ENCODE results near the gene SNRK.

The SNRK gene

DNA sequence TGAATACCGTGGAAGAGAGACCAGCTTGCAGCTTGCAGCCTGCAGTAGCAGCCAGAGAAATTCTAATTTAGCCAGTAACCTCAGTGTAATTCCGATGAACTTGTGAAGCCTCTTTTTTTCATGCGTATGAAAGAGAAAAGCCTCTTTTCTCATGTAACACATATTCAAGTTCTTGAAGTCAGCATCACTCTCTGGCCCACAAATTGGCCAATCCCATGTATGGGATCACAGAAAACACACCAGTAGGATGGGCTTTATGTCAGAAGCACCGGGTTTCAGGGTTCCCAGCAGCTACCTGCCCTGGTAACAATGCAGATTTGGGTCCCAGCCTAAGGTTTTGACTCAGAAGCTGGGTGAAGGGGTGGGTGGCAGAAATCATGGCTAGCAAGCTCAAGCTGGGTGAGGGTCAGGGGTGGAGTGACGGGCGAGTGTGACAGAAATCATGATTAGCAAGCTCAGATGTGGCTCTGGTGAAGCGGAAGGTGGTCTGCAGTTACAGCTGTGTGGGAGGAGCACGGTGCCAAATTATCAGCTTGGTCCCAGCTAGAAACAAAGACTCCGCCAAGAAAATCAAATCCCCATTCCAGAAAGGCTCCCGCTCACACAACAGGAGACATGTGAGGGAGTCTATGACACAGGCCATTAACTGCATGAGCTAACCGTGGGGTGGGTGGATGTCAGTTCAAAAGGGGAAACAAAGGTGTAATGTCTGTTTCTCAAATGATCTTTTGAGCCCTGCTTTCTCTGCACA, 86.6 kb downstream of the SNRK start:
- no peaks in the 10 kb centered on the region for H3K36me3 ChIP-seq (ENCODE audit: control insufficient read depth, insufficient read depth, low read length)
- DNase-seq, result no peak

DNA sequence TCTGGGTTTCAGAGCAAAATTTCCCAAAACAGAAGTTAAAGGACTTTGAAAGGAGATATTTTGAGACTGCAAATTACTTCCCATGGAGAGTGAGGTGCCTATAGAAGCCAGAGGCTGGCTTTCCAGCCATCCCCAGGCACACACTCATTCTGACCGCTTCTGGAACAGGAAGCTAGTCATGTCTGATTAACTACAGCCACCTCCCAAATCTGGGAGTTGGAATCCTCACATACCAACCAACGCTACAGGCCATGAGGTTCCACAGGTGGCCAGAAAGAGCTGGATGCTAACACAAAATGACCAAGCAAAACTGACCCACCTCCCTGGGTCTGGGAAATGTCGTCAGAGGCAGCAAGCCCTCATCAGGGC, 87.2 kb downstream of the SNRK start:
- no peak overlapping the region for H3K4me3 ChIP-seq (ENCODE audit: insufficient read depth, low read depth, low read length, poor library complexity, severe bottlenecking)
- H3K9me3 ChIP-seq (ENCODE audit: control insufficient read depth, low read length), result no peaks in the 10 kb centered on the region
- DNase-seq, result no peak
- H3K4me1 ChIP-seq (ENCODE audit: control insufficient read depth, insufficient read depth, low read length, poor library complexity, severe bottlenecking), result no peaks in the 10 kb centered on the region
- H3K36me3 ChIP-seq (ENCODE audit: control insufficient read depth, insufficient read depth, low read length), result no peaks in the 10 kb centered on the region
- H3K27me3 ChIP-seq (replicated peaks; ENCODE audit: control insufficient read depth, insufficient read depth, low read length, poor library complexity, severe bottlenecking), result no peaks in the 10 kb centered on the region
- H3K27ac ChIP-seq (ENCODE audit: insufficient read depth, low read length, poor library complexity, severe bottlenecking), result no peak overlapping the region

More for the DNA sequence above, 86.6 kb downstream of the SNRK start:
- no peaks in the 10 kb centered on the region for H3K4me1 ChIP-seq (ENCODE audit: control insufficient read depth, insufficient read depth, low read length, poor library complexity, severe bottlenecking)
- no peaks in the 10 kb centered on the region for H3K27me3 ChIP-seq (replicated peaks; ENCODE audit: control insufficient read depth, insufficient read depth, low read length, poor library complexity, severe bottlenecking)
- no peaks in the 10 kb centered on the region for H3K9me3 ChIP-seq (ENCODE audit: control insufficient read depth, low read length)
- no peak overlapping the region for H3K27ac ChIP-seq (ENCODE audit: insufficient read depth, low read length, poor library complexity, severe bottlenecking)
- no peak overlapping the region for H3K4me3 ChIP-seq (ENCODE audit: insufficient read depth, low read depth, low read length, poor library complexity, severe bottlenecking)

DNA sequence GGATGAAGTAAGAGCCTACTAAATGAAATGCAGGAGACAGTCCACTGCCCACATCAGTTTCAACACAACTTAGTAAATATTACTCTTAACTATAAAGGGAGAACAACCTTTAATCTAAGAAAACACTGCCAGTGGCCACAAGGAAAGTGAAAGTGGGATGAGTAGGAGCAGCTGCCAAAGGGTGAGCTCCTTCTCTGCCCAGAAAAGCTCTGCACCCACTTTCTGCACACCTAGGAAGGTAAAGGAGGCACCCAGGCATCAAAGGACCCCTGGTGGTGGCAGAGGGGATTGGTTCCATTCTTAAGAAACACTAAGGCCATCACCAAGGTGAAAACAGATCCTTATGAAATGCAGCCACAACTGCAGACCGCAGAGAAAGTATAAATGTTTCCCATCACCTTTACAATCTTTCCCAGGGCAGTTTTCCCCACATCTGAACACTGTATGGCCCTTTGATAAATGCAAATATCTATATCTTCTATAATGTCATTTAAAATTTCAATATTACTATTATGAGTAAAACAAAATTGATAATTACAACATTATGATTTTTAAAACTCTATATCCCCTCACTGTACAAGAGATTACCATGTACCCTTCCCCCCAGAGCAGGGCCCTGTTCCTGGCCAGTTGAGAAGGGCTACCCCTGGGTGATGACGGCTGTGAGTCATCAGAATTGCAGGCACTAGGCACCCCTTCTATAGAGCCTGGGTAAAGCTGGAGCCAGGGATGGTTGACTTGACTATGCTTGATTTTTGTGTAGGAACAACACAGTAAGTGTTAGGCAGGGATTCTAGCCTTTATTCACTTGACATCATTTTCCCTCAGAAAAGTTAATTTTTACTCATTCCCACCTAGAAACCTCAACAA, 92.0 kb downstream of the SNRK start:
- Histone ChIP-seq H3K9me3 (ENCODE audit: control insufficient read depth, low read length) (no peaks in the 10 kb centered on the region), H3K36me3 (ENCODE audit: control insufficient read depth, insufficient read depth, low read length) (no peaks in the 10 kb centered on the region), H3K27ac (ENCODE audit: insufficient read depth, low read length, poor library complexity, severe bottlenecking) (no peak overlapping the region), H3K4me1 (ENCODE audit: control insufficient read depth, insufficient read depth, low read length, poor library complexity, severe bottlenecking) (no peaks in the 10 kb centered on the region), H3K4me3 (ENCODE audit: insufficient read depth, low read depth, low read length, poor library complexity, severe bottlenecking) (no peak overlapping the region), H3K27me3 (replicated peaks; ENCODE audit: control insufficient read depth, insufficient read depth, low read length, poor library complexity, severe bottlenecking) (no peaks in the 10 kb centered on the region)
- DNase-seq, result peak; percentile 35 to 57 (median 44)

DNA sequence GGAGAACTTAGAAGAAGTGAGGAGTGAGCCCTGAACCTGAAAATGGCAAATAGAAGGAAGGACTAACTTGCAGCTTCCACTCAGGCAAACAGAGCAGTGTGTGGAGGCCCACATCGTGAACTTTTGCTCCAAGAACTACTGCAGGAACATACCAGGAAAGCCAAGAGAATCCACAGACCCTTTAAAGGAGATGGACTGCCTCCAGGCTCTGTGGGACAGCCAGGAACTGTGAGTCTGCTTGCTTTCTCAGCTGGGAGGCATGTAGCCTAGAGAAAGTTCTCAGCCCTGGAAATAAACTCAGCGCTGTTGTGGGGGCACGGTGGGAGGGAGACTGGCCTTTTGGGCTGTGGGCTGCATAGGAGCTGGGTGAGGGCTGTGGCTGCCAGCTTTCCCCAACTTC, 93.0 kb downstream of the SNRK start:
- H3K27me3 ChIP-seq (replicated peaks; ENCODE audit: control insufficient read depth, insufficient read depth, low read length, poor library complexity, severe bottlenecking), result no peaks in the 10 kb centered on the region
- DNase-seq, result no peak
- H3K4me1 ChIP-seq (ENCODE audit: control insufficient read depth, insufficient read depth, low read length, poor library complexity, severe bottlenecking), result no peaks in the 10 kb centered on the region
- no peak overlapping the region for H3K4me3 ChIP-seq (ENCODE audit: insufficient read depth, low read depth, low read length, poor library complexity, severe bottlenecking)
- H3K27ac ChIP-seq (ENCODE audit: insufficient read depth, low read length, poor library complexity, severe bottlenecking), result no peak overlapping the region
- no peaks in the 10 kb centered on the region for H3K36me3 ChIP-seq (ENCODE audit: control insufficient read depth, insufficient read depth, low read length)
- H3K9me3 ChIP-seq (ENCODE audit: control insufficient read depth, low read length), result no peaks in the 10 kb centered on the region

DNA sequence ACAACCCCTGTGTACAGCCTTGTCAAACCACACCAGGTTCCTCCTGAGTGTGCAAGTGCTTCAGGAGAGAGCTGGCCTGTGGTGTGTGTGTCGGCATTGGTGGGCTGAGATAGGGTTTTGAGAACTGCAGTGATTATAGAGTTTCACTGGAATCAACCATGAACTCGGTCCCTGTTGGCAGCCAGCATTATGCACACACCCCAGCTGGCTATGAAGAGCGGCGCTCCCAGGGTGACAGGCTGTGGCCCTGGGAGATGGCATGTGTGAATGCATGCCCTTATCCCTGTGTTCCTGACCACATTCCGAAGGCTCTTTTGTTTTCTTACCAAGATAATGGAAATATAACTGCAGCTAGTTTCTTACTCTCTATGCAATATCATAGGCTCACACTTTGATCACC, 101.8 kb downstream of the SNRK start:
- no peaks in the 10 kb centered on the region for H3K9me3 ChIP-seq (ENCODE audit: control insufficient read depth, low read length)
- no peaks in the 10 kb centered on the region for H3K36me3 ChIP-seq (ENCODE audit: control insufficient read depth, insufficient read depth, low read length)
- peak overlapping the region; percentile 64 for H3K27ac ChIP-seq (ENCODE audit: insufficient read depth, low read length, poor library complexity, severe bottlenecking)
- peaks cover 31% of the 10 kb centered on the region for H3K4me1 ChIP-seq (ENCODE audit: control insufficient read depth, insufficient read depth, low read length, poor library complexity, severe bottlenecking)
- no peak overlapping the region for H3K4me3 ChIP-seq (ENCODE audit: insufficient read depth, low read depth, low read length, poor library complexity, severe bottlenecking)
- H3K27me3 ChIP-seq (replicated peaks; ENCODE audit: control insufficient read depth, insufficient read depth, low read length, poor library complexity, severe bottlenecking), result no peaks in the 10 kb centered on the region
- no peak for DNase-seq

DNA sequence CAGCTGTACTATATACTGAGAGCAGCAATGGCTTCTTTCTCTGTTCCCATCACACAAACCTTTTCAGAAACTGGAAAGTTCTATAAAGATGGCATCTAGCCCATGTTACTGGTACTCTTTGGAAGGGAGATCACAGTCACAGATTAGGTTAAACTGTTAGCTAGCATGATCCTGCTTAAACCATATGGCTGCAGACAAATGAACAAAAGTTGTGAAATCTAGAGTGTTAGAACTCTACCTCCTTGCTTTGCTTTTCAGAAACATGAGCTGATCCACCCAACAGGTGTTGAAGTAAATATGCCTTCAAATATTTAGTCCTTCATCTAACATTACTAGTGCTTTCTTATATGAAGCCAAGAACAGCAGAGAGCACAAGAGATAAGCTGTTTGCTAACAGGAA, 102.6 kb downstream of the SNRK start:
- H3K36me3 ChIP-seq (ENCODE audit: control insufficient read depth, insufficient read depth, low read length), result no peaks in the 10 kb centered on the region
- H3K27ac ChIP-seq (ENCODE audit: insufficient read depth, low read length, poor library complexity, severe bottlenecking), result peak overlapping the region; percentile 64
- H3K9me3 ChIP-seq (ENCODE audit: control insufficient read depth, low read length), result no peaks in the 10 kb centered on the region
- no peaks in the 10 kb centered on the region for H3K27me3 ChIP-seq (replicated peaks; ENCODE audit: control insufficient read depth, insufficient read depth, low read length, poor library complexity, severe bottlenecking)
- peaks cover 31% of the 10 kb centered on the region for H3K4me1 ChIP-seq (ENCODE audit: control insufficient read depth, insufficient read depth, low read length, poor library complexity, severe bottlenecking)
- H3K4me3 ChIP-seq (ENCODE audit: insufficient read depth, low read depth, low read length, poor library complexity, severe bottlenecking), result peak overlapping the region; percentile 1
- no peak for DNase-seq

DNA sequence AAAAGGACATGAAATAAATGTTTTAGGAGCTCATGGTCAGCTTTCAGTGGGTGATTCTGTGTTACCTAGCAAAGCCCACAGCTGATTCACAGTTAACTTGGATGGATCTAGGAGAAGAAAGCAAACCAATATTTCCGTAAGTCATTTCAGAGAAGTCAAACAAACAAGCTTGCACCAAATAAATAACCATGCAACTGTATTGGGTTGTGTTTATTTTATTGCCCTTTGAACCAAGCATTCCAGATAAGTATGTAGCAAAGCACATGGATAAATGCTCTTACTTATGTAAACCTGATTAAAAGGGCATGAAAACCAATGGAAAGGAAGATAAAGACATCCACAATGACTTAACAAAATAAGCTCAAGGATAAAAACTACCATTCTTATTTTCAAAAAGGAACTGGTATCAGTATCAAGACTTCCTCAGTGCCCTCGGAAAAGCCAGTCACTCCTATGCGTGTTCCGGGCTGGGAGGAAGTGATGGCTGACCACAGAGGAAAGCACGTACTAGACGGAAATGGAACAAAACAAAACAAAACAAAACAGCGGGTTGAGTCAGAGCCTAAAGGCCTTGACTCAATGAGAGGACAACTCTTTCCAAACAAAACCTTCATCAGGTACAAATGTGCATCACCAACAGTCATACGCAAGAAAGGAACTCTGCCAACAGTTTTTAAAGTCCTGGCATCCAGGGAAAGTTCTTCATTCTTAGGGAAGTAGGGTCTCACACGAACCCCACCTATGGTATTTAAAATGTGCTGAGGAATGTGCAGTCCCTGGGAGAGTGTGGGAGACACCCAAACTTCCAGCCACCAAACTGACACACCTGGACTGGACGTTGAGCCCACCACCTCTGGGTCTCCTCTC, 103.3 kb downstream of the SNRK start:
- Histone ChIP-seq H3K36me3 (ENCODE audit: control insufficient read depth, insufficient read depth, low read length) (no peaks in the 10 kb centered on the region), H3K4me1 (ENCODE audit: control insufficient read depth, insufficient read depth, low read length, poor library complexity, severe bottlenecking) (peaks cover 31% of the 10 kb centered on the region), H3K27ac (ENCODE audit: insufficient read depth, low read length, poor library complexity, severe bottlenecking) (peak overlapping the region; percentile 64), H3K27me3 (replicated peaks; ENCODE audit: control insufficient read depth, insufficient read depth, low read length, poor library complexity, severe bottlenecking) (no peaks in the 10 kb centered on the region), H3K9me3 (ENCODE audit: control insufficient read depth, low read length) (no peaks in the 10 kb centered on the region), H3K4me3 (ENCODE audit: insufficient read depth, low read depth, low read length, poor library complexity, severe bottlenecking) (peak overlapping the region; percentile 1)
- peak; percentile 63 to 71 (median 63) for DNase-seq

DNA sequence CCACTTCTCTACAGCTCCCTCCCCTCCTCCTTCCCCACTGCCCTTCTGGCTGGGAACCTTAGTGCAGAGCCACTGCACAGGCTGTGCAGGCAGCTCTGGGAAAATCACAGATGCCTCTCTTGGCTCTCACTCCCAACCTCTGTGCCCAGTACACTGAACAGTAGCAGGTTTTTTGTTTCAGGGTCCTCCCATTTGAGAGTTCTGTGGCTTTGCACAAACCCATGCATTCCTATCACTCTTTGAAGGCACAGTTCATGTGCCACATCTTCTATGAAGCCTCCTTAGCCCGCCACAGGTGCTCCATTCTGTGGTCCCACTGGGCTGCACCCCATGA, 103.9 kb downstream of the SNRK start:
- no peaks in the 10 kb centered on the region for H3K27me3 ChIP-seq (replicated peaks; ENCODE audit: control insufficient read depth, insufficient read depth, low read length, poor library complexity, severe bottlenecking)
- DNase-seq, result no peak
- H3K4me1 ChIP-seq (ENCODE audit: control insufficient read depth, insufficient read depth, low read length, poor library complexity, severe bottlenecking), result peaks cover 31% of the 10 kb centered on the region
- no peaks in the 10 kb centered on the region for H3K36me3 ChIP-seq (ENCODE audit: control insufficient read depth, insufficient read depth, low read length)
- H3K4me3 ChIP-seq (ENCODE audit: insufficient read depth, low read depth, low read length, poor library complexity, severe bottlenecking), result no peak overlapping the region
- H3K27ac ChIP-seq (ENCODE audit: insufficient read depth, low read length, poor library complexity, severe bottlenecking), result peak overlapping the region; percentile 64
- no peaks in the 10 kb centered on the region for H3K9me3 ChIP-seq (ENCODE audit: control insufficient read depth, low read length)

DNA sequence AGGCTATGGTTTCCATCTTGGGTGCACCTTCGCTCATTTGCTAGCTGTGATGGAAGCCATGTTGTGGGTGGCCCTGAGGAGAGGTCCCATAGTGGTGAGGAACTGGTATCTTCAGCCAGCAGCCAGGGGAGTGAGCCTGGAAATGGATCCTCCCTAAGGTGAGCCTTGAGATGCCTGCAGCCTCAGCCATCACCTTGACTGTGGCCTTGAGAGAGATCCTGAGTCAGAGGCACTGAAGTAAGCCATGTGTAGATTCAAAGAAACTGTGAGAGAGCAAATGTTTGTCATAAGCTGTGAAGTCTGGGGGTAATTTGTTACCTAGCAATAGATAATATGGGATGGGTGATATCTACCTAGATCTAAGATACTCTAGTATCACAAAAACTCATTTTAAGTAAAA, 105.3 kb downstream of the SNRK start:
- Histone ChIP-seq H3K4me1 (ENCODE audit: control insufficient read depth, insufficient read depth, low read length, poor library complexity, severe bottlenecking) (peaks cover 31% of the 10 kb centered on the region), H3K4me3 (ENCODE audit: insufficient read depth, low read depth, low read length, poor library complexity, severe bottlenecking) (no peak overlapping the region), H3K9me3 (ENCODE audit: control insufficient read depth, low read length) (no peaks in the 10 kb centered on the region), H3K36me3 (ENCODE audit: control insufficient read depth, insufficient read depth, low read length) (no peaks in the 10 kb centered on the region), H3K27ac (ENCODE audit: insufficient read depth, low read length, poor library complexity, severe bottlenecking) (no peak overlapping the region), H3K27me3 (replicated peaks; ENCODE audit: control insufficient read depth, insufficient read depth, low read length, poor library complexity, severe bottlenecking) (no peaks in the 10 kb centered on the region)
- no peak for DNase-seq
